Kasumi-1 (cell line): ENCODE data around the gene PI4K2A.

Source experiments
- DNase-seq, 2 experiments: peaks; one replicate each; lab custom pipeline; 2025; lab: John Stamatoyannopoulos, UW

PI4K2A gene

GRCh38 chr10:97640174-97640867 lies at the start of gene PI4K2A:
TSS of gene PI4K2A (plus strand) at chr10:97640671. CDS start at chr10:97640743, 72 bp downstream.
- peak; percentile 89 to 93 for DNase-seq

- no peak for DNase-seq
Observed at GRCh38 chr10:97590748-97591495, 49.5 kb upstream of the PI4K2A start.

- DNase-seq: no peak
Observed at GRCh38 chr10:97593421-97593820, 47.0 kb upstream of the PI4K2A start.

DNA sequence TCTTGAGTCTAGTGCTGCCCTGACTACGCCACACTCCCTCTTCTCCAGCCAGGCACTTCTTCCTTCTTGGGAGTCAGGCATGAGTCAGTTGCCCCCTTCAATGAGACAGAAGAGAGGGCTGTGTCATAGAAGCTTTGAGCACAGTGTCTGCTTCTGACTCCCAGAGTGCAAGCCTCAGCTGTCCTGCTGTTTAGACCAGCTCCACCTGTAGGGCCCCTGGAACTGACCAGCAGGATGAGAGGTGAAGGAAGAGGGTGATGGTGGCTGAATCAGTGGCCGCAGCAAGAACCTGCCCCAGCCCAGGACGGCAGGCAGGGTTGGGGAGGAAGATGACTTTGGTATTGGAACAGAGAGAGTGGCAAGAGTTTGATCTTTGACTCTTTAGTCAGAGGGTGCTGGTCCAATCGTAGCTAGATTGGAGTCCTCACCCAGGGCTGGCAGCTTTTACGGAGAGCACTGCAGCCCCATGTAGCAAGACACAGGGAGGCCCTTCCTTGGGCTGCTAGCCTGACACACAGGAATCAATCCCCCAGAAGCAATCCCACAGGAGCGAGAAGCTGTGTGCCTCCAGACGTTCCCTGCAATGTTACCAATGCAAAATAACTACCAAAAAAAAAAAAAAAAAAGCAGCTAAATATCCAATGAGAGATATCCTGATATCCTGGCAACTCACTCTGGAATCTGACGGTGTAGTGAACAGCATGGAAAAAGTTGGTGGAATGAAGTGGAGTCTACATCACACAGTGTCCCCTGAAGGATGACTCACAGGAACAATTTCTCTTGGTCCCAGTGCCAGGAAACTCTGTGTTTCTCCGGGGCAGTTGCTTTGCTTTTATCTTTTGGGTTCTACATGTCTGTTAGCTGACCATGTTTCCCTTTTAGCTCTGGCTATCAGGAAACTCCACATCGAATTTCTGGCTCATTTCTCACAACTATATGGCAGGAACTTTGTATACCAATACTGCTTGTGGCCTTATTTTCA lies 44.1 kb upstream of the PI4K2A start:
- DNase-seq: no peak

DNA sequence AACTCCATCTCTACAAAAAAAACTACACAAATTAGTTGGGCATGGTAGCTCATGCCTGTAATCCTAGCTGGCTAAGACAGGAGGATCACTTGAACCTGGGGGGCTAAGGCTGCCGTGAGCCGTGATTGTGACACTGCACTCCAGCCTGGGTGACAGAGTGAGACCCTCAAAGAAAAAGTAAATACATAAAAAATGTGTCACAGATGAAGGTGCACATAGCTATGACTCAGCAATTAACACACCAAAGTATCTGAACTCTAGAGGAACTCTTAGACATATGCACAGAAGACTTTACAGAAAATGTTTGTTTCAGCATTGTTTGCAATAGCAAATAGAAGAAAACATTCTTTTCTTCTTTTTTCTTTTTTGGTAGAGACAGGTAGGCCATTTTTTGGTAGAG lies 42.7 kb upstream of the PI4K2A start:
- DNase-seq: no peak

DNA sequence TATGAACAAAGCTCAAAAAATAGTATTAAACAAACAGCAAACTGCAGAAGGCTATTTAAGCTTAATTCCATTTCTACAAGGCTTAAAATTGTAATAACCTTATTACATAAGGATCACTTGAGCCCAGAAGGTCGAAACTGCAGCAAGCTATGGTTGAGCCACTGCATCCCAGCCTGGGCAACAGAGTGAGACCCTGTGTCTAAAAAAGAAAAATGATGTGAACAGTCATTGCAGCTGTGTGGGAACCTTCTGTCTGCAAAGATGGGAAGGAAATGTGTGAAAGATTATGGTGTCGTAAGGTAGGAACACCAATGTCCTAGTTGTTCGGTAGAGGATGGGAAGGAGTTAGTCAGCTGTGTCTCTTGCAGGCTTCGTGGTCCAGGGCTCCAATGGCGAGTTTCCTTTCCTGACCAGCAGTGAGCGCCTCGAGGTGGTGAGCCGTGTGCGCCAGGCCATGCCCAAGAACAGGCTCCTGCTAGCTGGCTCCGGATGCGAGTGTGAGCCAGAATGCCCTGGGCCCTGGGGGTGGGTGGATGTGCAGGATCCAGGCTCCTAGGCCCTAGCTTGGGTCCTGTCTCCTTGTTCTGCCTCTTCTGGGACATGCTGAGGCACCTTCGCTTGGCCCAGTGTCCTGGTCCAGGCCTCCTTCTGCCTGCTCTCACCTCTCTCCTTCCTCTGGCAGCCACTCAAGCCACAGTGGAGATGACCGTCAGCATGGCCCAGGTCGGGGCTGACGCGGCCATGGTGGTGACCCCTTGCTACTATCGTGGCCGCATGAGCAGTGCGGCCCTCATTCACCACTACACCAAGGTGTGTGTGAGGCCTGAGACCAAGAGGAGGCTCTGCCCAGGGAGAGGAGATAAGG lies 41.8 kb upstream of the PI4K2A start:
- DNase-seq: no peak

DNA sequence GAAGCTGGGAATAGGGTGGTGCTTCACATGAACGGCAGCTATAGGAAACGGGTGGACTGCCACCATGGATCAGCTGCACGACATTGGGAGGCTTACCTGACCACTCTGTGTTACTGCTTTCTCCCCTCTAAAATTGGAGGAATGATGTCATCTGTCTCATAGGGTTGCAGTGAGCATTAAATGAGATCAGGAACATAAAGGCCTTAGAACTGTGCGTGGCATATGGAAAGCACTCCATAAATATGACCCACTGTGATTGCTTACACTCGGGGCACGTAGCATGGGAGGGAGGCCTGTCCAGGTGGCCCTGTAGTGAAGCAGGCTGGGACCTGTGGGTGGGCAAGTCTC lies 41.2 kb upstream of the PI4K2A start:
- no peak for DNase-seq

- DNase-seq: no peak
Observed at GRCh38 chr10:97600616-97601015, 39.9 kb upstream of the PI4K2A start.

- no peak for DNase-seq
Observed at GRCh38 chr10:97601268-97602215, 38.9 kb upstream of the PI4K2A start.

- DNase-seq: no peak
Observed at GRCh38 chr10:97607095-97607636, 33.3 kb upstream of the PI4K2A start.

DNA sequence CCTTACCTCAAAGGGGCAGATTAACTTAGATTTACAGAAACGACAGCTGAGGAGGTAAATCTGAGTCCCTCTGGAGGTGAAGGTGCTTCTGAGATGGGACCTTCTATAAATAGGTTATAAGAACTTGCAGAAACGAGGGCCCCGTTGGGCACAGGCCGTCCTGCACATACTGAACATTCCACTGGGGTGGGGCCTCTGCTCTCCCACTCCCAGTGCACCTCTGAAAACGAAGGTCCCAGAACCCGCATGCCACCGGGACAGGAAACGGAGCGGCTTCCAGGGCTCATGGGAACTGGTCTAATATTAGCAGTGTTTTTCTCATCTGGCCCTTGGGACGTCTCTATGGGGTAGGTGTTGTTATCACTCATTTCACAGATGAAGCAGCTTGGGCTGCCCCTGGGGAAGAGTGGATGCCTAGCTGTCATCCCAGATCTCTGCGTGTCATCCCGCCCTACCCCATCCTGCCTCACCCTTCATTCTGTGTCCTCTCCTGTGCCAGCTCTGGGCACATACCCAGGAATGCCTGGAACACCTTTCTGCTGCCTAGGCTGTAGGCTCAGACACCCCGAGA lies 31.4 kb upstream of the PI4K2A start:
- no peak for DNase-seq

DNA sequence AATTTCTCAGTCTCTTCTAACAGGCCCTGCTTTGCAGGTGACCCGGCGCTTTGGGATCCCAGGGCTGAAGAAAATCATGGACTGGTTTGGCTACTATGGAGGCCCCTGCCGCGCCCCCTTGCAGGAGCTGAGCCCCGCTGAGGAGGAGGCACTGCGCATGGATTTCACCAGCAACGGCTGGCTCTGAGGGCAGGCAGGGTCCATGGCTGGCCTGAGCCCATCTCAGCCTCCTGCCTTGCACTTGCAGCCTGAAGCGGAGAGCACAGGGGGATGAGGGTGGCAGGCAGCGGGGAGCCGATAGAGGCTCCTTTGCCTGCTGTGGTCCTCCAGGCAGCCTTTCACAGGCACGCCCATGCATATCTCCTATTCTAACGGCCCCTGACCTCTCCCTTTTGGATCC lies 29.0 kb upstream of the PI4K2A start:
- no peak for DNase-seq

- peak; percentile 35 to 41 for DNase-seq
Observed at GRCh38 chr10:97612386-97612785, 28.1 kb upstream of the PI4K2A start.

DNA sequence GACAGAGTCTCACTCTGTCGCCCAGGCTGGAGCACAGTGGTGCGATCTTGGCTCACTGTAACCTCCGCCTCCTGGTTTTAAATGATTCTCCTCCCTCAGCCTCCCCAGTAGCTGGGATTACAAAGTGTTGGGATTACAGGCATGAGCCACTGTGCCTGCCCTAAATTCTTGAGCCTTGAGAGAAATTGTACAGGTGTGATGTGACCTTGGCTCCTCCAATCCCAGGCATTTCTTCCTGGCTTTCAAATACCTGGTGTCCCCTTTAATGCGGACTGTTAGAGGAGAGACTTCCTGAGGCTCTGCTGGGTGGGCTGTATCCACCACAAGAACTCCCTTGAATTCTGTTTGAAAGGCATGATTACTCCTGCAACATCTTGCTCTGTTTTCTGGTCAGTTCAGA lies 22.2 kb upstream of the PI4K2A start:
- DNase-seq: no peak

GRCh38 chr10:97618733-97619132 lies 21.7 kb upstream of the PI4K2A start:
- no peak for DNase-seq

DNA sequence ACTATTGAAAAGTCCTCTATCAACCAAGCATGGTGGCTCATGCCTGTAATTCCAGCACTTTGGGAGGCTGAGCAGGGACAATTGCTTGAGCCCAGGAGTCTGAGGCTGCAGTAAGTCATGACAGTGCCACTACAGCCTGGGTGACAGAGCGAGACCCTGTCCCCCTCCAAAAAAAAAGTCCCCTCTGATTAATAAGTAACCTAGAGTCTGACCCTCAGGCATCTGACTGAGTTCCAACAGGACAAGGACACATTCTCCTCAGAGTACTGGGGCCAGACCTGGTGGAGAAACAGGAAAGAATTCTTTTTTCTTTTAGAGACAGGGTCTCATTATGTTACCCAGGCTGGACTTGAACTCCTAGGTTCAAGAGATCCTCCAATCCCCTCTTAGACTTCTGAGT lies 17.2 kb upstream of the PI4K2A start:
- DNase-seq: no peak

- DNase-seq: no peak
Observed at GRCh38 chr10:97627731-97628130, 12.7 kb upstream of the PI4K2A start.

DNA sequence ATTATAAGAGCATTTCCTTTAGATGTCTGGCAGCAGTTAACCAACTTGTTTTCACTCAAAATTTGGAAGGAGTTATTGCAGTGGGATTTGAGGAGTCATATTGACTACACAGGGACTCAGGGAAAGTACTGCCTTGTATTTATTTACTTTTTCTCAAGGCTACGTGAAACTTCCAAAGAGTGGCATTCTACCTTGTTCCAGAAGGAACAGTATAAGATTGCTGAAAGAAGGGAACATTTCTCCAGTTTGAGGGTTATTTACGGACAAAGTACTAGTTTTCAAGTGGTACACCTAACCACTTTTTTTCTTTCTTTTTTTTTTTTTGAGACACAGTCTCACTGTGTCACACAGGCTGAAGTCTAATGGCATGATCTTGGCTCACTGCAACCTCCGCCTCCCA lies 12.2 kb upstream of the PI4K2A start:
- no peak for DNase-seq

DNA sequence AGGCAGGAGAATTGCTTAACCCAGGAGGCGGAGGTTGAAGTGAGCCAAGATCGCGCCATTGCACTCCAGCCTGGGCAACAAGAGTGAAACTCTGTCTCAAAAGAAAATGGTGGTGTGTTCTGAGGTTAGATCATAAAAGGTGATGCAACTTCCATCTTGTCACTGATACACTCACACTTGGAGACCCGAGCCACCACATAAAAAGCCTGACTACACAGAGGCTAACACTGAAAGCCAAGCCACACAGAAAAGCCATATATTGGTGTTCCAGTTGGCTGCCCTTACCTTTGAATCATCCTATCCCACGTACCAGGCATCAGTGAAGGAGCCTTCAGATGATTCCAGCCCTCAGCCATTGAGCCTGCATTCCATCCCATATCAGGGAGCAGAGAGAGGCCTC lies 11.2 kb upstream of the PI4K2A start:
- DNase-seq: no peak

DNA sequence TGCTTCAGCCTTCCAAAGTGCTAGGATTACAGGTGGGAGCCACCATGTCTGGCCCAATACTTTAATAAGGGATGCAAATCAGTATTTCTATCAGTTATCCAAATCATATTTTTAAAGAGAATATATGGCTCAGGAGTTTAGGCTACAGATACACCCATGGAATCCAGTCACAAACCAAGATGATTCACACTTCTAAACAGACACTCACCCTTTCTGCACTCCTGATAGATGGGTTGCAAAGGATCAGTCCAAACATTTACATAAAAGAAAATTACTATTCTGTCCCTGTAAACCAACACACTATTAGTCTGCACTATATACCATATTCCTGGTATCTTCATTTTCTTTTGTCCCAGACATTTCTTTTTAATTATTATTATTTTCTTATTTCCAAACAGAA lies 9.4 kb upstream of the PI4K2A start:
- DNase-seq: no peak
